DMS153 (cell line): ENCODE data around the gene GSTO2.

Experiments used
- DNase-seq: peaks from one replicate; lab custom pipeline; 2025; lab: John Stamatoyannopoulos, UW

The GSTO2 gene

DNA sequence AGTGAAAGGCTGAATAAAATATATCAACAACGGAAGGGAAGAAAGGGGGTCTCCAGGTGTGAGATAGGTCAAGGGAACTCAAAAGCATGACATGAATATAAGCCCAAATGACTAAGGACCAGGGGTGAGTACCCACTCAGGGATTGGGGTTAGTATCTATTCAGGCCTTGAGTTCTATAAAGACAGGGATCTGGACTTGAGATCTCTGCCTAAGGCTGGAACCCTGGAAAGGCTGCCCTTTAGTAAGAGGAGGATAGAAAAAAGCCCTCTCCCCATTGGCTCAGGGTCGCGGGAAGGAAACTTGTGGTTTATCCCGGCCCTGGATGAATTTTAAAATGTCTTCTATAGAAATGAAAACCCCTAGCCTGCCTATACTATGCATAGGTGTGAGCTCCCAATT, 71.7 kb downstream of the GSTO2 start:
- DNase-seq = no peak

DNA sequence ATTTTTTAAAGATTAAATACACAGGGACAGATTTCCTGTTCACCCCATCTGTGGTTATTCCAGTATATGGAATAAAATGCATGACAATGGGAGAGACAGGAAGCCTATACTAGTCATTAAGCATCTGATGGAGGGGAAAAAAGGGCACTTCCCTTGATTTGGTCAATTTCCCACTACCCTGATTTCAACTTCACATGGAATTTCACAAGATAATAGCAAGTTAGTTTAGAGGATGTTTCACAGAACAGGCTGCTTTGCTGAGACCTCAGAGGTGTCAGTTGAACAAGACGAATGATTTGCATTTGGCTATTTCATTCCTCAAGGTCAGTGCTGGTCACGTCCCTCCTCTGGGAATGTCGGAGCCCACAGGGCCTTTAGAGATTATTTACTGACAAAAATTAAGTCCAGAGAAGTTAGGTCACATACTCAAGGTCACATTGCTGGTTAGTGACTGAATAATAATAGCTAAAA, 74.0 kb downstream of the GSTO2 start:
- no peak for DNase-seq

DNA sequence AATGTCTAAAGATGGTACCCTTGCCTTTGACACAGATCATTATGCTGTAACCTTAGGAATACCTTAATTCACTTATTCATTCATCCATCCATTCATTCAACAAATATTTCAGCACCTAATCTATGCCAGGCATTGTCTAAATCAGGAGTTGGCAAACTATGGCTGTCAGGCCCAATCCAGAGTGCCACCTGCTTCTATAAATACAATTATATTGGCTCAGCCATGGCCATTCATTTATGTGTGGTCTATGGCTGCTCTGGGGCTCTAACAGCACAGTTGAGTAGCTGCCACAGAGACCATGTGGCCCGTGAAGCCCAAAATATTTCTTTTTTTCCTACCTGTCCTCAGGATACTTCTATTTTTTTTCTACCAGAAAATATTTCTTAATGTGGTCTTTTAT, 75.2 kb downstream of the GSTO2 start:
- no peak for DNase-seq

DNA sequence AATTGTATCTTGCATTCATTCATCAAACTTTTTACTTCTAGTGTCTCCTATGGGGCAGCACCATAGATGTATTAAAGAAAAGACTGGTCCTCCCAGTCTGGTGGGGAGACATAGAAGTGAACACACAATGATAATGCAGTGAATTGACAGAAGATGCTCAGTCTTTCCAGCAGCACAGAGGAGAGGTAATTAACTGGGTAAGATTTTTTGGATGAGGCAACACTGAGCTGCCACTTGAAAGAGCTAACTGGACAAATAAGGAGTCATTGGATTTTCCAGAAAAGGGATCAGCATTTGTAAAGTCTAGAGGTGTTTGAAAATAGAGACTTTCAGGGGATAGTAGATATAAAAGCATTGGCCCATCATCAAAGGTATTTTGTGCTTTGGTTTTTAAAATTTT, 76.5 kb downstream of the GSTO2 start:
- DNase-seq = no peak

DNA sequence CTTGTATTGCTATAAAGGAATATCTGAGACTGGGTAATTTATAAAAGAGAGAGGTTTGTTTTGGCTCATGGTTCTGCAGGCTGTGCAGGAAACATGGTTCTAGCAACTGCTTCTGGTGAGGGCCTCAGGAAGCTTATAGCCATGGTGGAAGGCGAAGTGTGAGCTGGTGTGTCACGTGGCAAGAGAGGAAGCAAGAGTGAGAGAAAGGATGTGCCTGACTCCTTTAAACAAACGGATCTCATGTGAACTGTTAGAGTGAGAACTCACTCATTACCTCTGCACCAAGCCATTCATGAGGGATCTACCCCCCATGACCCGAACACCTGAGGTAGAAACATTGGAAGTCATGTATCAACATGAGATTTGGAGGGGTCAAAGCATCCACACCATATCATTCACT, 77.0 kb downstream of the GSTO2 start:
- no peak for DNase-seq

DNA sequence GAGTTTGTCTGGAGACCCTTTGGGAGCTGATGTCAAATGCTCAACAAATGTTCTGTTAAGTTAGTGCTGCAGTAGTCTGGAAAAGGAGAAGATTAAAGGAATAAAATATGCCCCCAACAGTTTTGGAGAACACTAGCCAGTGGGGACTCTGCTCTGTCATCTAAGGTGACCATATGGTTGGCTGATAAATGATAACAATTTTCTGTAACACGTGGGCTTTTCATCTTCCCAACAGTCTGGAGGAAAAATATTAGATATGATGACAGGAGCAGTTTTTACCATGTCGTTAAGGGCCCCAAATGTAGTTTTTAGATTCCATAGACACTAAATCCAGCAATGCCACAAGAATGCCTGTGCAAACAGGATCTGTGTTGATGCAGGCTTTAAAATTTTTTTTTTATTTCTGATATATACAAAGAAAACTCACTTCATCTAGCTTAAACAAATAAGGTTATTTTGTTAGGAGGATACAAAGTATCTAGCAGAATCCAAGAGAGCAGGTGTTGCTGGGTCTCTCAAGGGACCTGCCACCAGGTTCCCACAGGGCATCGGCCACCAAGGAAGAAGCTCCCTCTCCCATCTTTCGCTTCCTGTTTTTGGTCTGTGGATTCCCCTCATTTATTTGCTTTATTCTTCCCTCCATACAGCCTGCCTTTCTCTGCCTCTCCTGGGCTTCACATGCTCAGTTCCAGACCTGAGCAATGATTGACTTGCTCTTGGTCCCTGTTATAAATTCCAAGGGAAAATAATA, 78.5 kb downstream of the GSTO2 start:
- DNase-seq = no peak

DNA sequence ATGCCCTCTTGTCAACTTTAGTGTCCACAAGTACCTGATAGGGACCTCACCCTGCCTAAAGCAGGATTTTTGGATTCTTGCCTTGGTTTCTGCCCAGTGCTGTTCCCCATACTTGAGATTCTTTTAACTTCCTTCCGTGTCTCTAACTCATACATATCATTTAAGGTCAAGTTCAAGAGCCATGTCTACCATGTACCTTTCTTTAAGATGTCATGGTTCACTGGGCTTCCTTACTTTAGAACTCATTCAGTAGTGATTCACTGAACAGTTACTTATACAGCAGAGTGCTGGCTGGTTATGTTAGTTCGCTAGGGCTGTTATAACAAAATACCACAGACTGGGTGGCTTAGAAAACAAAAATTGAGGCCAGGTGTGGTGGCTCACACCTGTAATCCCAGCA, 79.6 kb downstream of the GSTO2 start:
- DNase-seq = no peak

DNA sequence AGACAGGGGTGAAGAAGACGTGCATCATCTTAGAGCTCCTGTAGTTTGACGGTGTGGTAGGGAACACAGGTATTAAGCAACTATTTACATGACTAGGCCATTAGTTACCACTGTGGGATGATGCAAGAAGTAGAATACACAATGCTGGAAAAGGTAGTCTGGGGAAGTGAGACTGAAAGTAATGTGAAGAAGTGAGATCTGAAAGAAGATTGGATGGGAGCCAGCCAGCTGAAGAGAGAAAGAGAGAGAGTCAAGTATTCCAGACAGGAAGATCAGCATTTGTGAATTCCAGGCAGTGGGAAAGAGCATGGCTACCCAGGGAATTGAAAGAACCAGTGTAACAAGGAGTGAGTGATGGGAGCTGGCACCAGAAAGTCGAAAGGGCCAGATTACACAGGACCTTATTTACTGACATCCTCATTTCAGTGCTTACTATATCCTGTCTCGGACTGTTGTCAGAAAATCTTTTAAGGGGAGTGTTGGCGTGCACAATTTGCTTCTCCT, 80.7 kb downstream of the GSTO2 start:
- no peak for DNase-seq

DNA sequence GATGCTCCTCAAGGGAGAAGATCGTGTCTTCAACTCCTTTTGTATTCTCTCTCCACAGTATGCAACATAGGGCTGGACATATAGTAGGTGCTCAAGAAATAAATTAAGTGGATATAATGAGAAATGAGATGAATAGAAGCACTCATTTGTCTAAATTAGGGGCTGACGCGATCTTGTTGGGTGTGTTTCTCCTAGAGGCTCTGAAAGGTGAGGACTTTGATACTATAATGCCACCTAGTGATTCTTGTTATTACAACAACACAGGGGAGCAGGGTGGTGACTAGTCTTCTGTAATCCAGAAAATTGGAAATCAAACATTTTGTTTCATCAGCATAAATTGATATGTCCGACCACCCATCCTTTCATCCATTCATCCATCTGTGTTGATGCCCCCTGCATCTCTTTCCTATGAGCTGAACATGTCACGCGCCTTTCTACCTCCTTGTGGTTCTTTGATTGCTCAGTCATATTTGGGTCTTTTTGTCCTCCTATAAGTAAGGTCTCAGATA, 81.2 kb downstream of the GSTO2 start:
- peak; percentile 68 for DNase-seq

DNA sequence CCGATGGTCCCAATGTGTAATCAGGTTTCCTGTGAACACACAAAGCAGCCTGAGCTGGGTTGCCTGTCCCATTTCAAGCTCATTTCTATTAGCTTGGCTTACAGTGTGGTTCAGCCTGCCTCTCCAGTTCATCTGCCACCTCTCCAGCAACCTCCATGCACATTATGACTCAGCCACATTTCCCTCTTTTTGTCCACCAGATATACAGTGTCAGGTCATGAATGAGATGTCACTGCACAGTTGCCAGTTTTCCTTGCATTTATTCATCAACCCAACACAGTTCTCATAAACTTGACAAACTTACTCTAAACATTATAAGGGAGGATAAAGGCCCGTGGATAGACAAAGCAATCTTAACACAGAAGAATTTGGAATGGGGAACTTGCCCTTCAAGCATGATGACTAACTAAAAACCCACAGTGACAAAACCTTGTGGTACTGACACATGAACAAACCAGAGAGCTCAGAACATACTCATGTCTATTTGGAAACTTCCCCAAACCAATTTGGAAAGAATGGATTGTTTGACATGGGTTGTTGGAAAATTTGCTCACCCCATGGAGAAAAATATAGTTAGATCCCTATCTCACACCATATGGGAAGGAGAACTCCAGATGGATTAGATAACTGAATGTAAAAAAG, 82.2 kb downstream of the GSTO2 start:
- DNase-seq = no peak

DNA sequence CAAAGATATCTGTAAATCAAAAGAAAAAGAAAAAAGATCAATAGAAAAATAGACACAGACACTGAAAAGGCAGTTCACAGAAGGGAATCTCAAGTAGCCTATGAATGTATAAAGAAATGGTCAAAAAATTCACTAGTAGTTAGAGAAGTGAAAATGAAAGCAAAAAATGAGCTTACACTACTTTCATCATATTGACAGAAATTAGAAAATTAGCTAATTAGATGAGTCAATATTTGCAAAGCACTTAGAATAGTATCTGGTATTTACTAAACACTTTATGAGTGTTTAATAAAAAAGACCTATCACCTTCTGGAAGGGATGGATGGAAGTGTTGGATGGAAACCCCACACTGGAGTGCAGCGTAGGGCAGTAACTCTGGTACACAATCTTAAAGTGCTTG, 82.9 kb downstream of the GSTO2 start:
- DNase-seq = no peak

DNA sequence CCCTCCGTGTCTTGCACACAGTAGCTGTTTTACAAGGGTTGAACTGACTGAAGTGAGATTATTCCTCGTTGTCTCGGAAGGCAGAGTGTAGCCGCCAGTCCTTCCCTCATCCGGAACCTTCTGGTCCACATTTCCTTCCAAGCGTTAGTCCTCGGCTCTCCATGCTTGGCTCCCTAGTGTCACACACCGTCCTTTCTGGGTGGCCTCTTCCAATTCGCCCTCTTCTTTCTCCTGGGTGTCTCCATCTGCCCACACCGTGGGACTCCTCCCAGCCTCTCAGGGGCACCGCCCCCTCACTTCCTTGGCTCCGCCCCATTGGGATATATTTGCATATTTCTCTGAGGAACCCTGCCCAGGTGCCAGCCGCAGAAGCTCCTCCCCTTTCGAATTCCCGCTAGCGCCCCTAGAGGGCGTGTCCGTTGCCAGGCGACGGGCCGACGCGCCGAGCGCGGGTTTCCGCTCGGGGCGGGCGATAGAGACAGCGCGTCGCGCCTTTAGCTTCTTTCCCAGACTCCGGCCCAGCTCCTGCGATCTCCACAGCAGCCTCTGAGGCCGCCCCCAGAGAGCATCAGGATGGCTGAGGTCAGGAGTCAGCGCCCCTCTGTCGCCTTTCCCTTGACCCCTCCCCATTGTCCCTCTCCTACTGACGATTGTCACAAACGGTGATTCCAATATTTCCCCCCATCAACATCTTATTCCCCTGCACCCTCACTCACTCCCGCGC, 84.5 kb downstream of the GSTO2 start, which contains the start of gene CFAP58:
Gene CFAP58, plus strand, starts transcription at position 509 of the 724 bp plus-strand sequence. Its CDS starts 65 bp downstream, at position 574.
- peak; percentile 90 for DNase-seq
